A673 (cell line): ENCODE data around the gene USP48. TPM values are rescaled to one million over a fixed set of nuclear protein-coding genes. Genes with fewer than 3 reads are reported as not detected.

Experiments used
- BruUV-seq: library from RNA; stranded (reverse); fragments of 400-500 nt; replicated peaks from 2 replicates; lab custom pipeline; 2021; lab: Mats Ljungman, UMichigan
- CTCF ChIA-PET: fragments of 300-600 bp; sonication (Branson Sonifier 250); formaldehyde crosslinking; loops from one replicate; lab custom pipeline; 2022; ENCODE audit warnings: antibody characterized with exemption; lab: Charles Lee
- POLR2A ChIA-PET: fragments of 300-600 bp; sonication (Branson Sonifier 250); formaldehyde crosslinking; loops from one replicate; lab custom pipeline; 2022; ENCODE audit warnings: antibody characterized with exemption; ENCODE audit not compliant: low non-redundant PET; lab: Charles Lee
- DNase-seq: peaks from one replicate; pipeline ENCODE4 v3.0.0-alpha.2; 2015; ENCODE audit warnings: low spot score
- H3K27ac ChIP-seq: fragments of 200-600 bp; sonication (generic); 2 replicates; pipeline ENCODE4 v1.5.1; 2016; ENCODE audit warnings: mixed run types, low read depth, mild to moderate bottlenecking, mixed read lengths, antibody characterized with exemption, low read length; ENCODE audit not compliant: poor library complexity, severe bottlenecking
- H3K27me3 ChIP-seq: fragments of 200-600 bp; sonication (generic); replicated peaks from 2 replicates; pipeline ENCODE4 v1.6.1; 2017; ENCODE audit warnings: mixed run types, low read depth, mild to moderate bottlenecking, mixed read lengths, antibody characterized with exemption, low read length; ENCODE audit not compliant: insufficient read depth, poor library complexity
- H3K36me3 ChIP-seq: fragments of 200-600 bp; sonication (generic); 2 replicates; pipeline ENCODE4 v1.6.1; 2016; ENCODE audit warnings: mixed run types, mild to moderate bottlenecking, mixed read lengths, antibody characterized with exemption, low read length; ENCODE audit not compliant: insufficient read depth, poor library complexity, severe bottlenecking
- H3K4me1 ChIP-seq: fragments of 200-600 bp; sonication (generic); 2 replicates; pipeline ENCODE4 v1.6.1; 2017; ENCODE audit warnings: mixed run types, mild to moderate bottlenecking, mixed read lengths, antibody characterized with exemption, low read length; ENCODE audit not compliant: insufficient read depth, poor library complexity, severe bottlenecking
- H3K4me3 ChIP-seq: fragments of 200-600 bp; sonication (generic); 2 replicates; pipeline ENCODE4 v1.5.1; 2016; ENCODE audit warnings: low read depth, mixed run types, mild to moderate bottlenecking, mixed read lengths, low read length; ENCODE audit not compliant: poor library complexity, severe bottlenecking
- H3K9me3 ChIP-seq: fragments of 200-600 bp; sonication (generic); 2 replicates; pipeline ENCODE4 v1.6.1; 2016; ENCODE audit warnings: mixed run types, low read depth, mild to moderate bottlenecking, mixed read lengths, antibody characterized with exemption, low read length; ENCODE audit not compliant: poor library complexity, severe bottlenecking
- EZH2 ChIP-seq: fragments of 200-600 bp; sonication (generic); IDR thresholded peaks from 2 replicates; pipeline ENCODE4 v1.6.1; 2017; ENCODE audit warnings: borderline replicate concordance, low read depth, mild to moderate bottlenecking, mixed read lengths, antibody characterized with exemption, low read length; ENCODE audit not compliant: poor library complexity, severe bottlenecking
- intact Hi-C: fragments of 100-400 bp; cut with micrococcal nuclease; formaldehyde crosslinking; loops from one replicate; pipeline ENCODE4 v1.10.0; 2022; ENCODE audit not compliant: unreplicated experiment
- total RNA-seq: library from RNA; stranded (reverse); gene quantifications from 2 replicates; pipeline ENCODE4 v1.2.3, GENCODE V29; 2021
- TF ChIP-seq, protein P1 (sequence below): fragments of 300-800, 200-600 bp; sonication (generic); conservative IDR thresholded peaks from 2 replicates; pipeline ENCODE4 v1.5.1; 2017; ENCODE audit warnings: low read depth, mild to moderate bottlenecking, antibody characterized with exemption, low read length, moderate library complexity, mixed read lengths

The USP48 gene
- total RNA-seq, 1 experiment from 2014 or later, result 74.1 TPM

DNA sequence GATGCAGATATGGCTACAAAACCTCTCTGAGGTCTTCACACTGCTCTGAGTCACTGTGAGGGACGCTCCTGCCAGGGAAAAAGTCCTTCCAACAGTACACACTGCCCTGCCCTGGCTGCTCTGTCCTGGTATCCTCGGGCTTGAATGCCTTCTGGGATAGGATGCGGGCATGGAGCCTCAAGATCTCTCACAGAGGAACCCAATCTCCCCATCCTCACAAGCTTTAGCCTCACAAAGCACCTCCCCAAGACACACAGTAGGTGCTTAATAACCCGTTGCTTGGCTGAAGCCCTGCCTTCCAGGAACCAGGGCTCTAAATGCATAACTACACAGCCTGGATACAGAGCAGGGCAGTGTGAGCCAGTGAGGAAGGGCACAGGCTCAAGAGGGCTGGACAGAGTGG lies 123.0 kb downstream of the USP48 start:
- BruUV-seq, result no TSS peak
- H3K36me3 ChIP-seq, result no peaks in the 10 kb centered on the region
- H3K27ac ChIP-seq, result no peak overlapping the region
- no peak overlapping the region for H3K4me3 ChIP-seq
- peaks cover 14% of the 10 kb centered on the region for H3K4me1 ChIP-seq
- ChIA-PET POLR2A (no interaction called here), CTCF (interaction anchor here (0.7 kb wide), 1 partner anchor 141 kb away, joined by 5 read pairs; no protein-coding TSS in a partner anchor)
- intact Hi-C loops, result loop anchor here (5.0 to 10.0 kb wide), 4 partner anchors 148 to 757 kb away; no protein-coding TSS in a partner anchor
- TF ChIP-seq, protein P1, sequence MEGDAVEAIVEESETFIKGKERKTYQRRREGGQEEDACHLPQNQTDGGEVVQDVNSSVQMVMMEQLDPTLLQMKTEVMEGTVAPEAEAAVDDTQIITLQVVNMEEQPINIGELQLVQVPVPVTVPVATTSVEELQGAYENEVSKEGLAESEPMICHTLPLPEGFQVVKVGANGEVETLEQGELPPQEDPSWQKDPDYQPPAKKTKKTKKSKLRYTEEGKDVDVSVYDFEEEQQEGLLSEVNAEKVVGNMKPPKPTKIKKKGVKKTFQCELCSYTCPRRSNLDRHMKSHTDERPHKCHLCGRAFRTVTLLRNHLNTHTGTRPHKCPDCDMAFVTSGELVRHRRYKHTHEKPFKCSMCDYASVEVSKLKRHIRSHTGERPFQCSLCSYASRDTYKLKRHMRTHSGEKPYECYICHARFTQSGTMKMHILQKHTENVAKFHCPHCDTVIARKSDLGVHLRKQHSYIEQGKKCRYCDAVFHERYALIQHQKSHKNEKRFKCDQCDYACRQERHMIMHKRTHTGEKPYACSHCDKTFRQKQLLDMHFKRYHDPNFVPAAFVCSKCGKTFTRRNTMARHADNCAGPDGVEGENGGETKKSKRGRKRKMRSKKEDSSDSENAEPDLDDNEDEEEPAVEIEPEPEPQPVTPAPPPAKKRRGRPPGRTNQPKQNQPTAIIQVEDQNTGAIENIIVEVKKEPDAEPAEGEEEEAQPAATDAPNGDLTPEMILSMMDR, result no peak
- no peak for TF ChIP-seq EZH2
- DNase-seq, result no peak
- no peaks in the 10 kb centered on the region for H3K9me3 ChIP-seq
- H3K27me3 ChIP-seq, result no peaks in the 10 kb centered on the region

DNA sequence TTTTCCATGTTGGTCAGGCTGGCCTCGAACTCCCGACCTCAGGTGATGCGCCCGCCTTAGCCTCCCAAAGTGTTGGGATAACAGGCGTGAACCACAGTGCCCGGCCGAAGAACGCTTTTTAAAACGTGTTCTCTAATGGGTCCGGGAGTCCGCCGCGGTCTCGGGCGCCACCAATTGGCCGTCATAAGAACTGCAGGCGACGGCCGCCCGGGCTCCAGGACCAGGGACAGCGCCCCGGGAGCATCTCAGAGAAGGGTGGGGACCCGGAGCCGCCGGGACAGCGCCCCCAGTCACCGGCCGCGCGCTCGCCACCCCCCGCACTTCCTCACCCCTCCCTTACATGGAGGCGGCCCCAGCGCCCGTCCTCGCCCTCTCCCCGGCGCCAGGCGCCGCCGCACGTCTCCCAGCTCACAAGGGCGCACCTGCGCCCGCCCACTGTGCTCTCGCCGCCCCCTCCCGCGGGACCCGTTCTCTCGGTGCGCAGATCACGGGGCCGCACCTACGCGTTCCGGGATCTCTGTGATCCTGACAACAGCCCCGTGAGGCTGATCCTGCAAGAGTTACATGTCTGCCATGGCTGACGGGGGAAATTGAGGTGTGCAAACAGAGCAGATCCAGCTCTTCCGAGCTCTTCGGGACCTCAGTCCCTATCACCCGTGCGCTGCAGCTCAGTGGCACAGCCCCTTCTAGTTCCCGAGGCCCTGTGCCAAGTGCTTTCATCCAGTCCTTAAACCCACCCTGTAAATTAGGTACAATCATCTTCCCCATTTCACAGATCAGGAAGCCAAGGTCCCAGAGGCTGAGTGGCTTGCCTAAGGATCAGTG lies 123.6 kb downstream of the USP48 start:
- Histone ChIP-seq H3K27me3 (no peaks in the 10 kb centered on the region), H3K4me3 (peak overlapping the region; percentile 29), H3K4me1 (peaks cover 19% of the 10 kb centered on the region), H3K36me3 (no peaks in the 10 kb centered on the region), H3K9me3 (no peaks in the 10 kb centered on the region), H3K27ac (no peak overlapping the region)
- DNase-seq, result peak; percentile 75
- POLR2A ChIA-PET, result no interaction called here
- CTCF ChIA-PET, result interaction anchor here (0.7 kb wide), 1 partner anchor 141 kb away, joined by 5 read pairs; no protein-coding TSS in a partner anchor
- no TSS peak for BruUV-seq
- TF ChIP-seq, protein P1, result peak; percentile 88
- TF ChIP-seq EZH2, result no peak
- intact Hi-C loops, result loop anchor here (5.0 to 10.0 kb wide), 4 partner anchors 147 to 758 kb away; no protein-coding TSS in a partner anchor

DNA sequence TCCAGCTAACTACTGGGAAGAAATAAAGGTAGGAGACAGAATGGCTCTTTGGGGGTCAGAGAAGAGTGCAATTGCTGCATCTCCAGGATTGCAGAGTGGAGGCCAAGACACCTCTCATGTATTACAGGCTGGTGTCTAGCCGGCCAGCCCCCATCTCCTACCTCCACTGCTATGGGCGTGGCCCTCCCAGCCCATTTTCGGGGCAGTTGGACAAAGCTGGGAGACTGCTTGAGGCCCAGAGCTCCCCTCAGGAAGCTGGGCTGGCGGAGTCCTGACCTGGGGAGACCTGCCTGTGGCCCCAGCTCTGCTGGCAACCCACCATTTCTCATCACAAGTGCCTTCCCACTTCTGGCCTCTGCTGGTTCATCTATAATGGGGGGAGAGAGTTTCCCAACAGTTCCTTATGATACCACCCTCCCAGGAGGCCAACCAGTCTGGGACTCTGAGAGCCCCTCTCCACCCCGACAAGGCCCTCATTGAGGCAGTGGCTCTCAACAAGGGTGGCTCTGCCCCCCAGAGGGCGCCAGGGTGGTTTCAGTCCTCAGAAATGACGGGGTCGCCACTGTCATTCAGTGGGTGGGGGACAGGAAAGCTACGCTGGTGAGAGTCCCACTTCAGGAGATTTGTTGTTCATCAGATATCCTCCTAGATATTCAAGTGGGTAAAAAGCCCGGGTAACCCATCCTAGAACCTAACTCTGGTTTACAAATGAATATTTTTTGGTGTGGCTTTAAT lies 125.3 kb downstream of the USP48 start:
- Histone ChIP-seq H3K27me3 (no peaks in the 10 kb centered on the region), H3K4me3 (no peak overlapping the region), H3K9me3 (no peaks in the 10 kb centered on the region), H3K4me1 (peaks cover 35% of the 10 kb centered on the region), H3K27ac (no peak overlapping the region), H3K36me3 (no peaks in the 10 kb centered on the region)
- no peak for DNase-seq
- no TSS peak for BruUV-seq
- TF ChIP-seq EZH2, result no peak
- TF ChIP-seq, protein P1, result no peak
- ChIA-PET CTCF (no interaction called here), POLR2A (no interaction called here)
- intact Hi-C loops, result loop anchor here (5.0 to 10.0 kb wide), 4 partner anchors 145 to 760 kb away; no protein-coding TSS in a partner anchor
